HG02840 (cell line): ENCODE results near the gene MAP1LC3B.
"Not testable (repeated sequence)": the region's sequence is repeated elsewhere in the genome, so short reads cannot be mapped to it uniquely, and the experiment has no call there.

Source experiments
- ATAC-seq: cut with Tn5 transposase; IDR thresholded peaks from one replicate; pipeline ENCODE4 v1.9.1; 2021; ENCODE audit warnings: mild to moderate bottlenecking, moderate library complexity, moderate number of reproducible peaks; ENCODE audit not compliant: unreplicated experiment, low FRiP score

The MAP1LC3B gene

GRCh38 chr16:87359121-87359520 is 33.0 kb upstream of the MAP1LC3B start:
- ATAC-seq = no peak

DNA sequence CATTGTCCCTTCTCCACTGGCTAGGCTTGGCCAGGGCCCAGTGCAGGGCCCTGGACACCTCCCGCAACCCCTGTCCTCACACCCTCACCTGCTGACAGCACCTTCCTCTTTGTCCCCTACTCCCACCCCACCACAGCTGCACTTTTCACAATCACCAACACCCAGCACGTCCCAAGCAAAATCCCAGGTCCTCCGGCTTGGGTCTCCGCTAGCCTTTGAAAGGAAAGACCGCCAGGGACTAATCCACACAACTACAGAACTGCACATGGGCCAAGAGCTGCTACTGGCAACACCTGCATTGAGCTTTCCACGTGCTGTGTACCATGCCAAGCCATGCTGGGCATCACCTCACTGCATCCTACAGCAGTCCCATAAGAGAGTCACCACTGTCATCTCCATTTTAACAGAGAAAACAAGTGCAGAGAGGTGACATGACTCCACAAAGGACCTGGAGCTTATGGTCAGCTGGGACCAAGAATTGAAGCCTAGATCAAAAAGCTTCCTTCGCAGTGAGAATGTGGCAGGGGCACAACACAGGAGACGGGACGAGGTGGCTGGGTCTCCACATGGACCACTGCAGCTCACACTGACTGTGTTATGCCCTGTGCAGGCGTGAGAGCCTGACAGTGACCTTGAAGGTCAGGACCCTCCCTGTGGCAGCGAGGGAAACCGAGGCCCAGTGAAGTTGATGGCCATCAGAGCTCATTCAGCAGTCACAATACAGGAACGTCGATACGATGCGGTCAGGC is 31.1 kb upstream of the MAP1LC3B start:
- no peak for ATAC-seq

GRCh38 chr16:87361916-87362619 is 30.1 kb upstream of the MAP1LC3B start:
- no peak for ATAC-seq

DNA sequence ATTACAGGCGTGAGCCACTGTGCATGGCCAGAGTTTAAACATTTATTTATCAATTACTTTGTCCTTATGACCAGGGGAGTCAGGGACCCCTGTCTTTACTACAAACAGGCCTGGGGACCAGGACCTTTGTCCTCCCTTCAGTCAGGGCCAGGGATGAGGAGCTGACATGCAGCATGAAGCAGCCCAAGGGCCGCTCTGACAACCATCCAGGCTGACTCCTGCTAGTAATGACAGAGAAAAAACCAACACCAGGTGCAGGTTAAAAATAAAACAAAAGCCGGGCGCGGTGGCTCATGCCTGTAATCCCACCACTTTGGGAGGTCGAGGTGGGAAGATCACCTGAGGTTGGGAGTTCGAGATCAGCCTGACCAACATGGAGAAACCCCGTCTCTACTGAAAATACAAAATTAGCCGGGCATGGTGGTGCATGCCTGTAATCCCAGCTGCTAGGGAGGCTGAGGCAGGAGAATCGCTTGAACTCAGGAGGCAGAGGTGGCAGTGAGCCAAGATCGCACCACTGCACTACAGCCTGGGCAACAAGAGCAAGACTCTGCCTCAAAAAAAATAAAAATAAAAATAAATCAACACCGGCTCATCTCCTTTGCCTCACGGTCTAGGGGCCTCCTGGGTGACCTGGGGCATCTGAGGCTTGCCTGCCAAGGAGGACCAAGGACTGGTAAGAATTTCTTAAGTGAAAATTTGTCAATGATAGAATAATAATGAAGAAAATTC is 29.1 kb upstream of the MAP1LC3B start:
- not testable (repeated sequence) for ATAC-seq

DNA sequence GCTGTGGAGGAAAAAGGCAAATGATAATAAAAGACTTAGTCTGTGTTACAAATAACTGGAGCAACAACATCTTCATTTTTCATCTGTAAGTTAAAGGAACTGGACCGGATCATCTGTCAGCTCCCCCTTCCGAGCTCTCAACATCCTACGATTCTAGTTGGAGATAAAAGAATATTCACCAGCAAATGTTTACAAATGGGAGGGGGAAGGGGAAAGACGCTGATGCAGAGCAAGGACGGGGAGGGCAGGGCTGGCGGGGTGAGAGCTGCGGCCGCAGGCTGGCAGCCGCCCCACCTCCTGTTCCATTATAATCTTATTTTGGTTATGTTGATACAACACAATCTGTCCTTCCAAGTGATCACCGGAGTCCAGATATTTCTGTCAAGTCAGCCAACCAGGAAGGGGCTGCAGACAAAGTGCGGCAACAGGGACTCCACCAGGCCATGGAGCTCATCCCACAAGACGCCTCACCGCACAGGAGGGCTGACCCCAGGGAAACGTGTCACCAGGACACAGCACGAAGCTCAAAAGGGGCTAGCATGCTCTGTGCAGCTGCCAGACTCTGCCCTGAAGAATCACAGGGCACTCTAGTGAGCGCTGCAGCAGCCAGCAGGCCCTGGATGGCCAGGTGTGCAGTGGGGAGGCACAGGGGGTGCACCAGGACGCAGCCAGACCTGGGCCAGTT is 28.2 kb upstream of the MAP1LC3B start:
- ATAC-seq = no peak

DNA sequence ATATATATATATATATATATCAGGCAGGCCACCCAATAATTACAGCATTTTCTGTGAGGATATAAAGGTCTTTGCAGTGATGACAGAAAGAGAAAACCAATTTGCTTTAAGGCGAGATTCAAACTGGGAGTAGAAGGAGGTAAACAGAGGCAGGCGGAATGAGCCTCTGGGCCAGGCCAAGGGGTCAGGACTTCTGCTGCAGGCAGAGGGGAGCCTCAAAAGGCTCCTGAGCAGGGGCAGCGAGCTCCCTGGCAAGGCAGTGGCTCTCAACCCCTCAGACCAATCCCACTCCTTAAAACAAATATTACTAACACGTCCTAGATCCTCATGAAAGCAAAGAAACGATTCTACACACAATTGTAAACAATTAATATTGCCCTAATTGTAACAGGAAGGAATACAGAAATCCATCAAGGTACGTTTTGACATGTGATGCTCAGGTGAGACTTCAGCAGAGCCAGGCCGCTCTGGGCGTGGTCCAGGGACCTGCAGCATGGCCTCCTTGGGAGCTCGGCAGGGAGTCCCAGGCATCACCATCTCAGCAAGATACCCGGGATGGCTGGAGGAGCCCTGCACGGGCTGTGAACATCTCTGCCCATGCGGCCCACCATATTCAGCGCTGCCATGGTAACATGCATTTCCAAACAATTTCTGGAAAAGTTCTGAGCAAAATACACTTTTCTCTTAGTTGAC is 27.0 kb upstream of the MAP1LC3B start:
- no peak for ATAC-seq

DNA sequence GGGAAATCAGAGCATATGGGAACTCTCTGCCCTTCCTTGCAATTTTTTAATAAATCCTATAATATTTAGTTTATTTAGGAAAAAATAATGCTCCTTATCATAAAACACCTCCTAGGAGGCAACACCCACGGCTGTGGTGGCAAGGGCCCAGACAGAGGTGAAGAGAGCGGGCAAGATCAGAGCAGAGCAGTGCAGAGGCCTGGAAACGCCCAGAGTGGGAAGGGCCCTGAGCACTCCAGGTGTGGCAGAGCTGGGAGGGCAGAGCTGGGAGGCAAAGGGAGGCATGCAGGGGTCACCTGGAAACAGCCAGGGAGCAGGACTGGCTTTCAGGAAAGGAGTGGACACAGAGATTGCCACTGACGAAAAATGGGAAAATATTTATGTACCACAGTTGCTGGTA is 25.8 kb upstream of the MAP1LC3B start:
- no peak for ATAC-seq

GRCh38 chr16:87366930-87367329 is 25.2 kb upstream of the MAP1LC3B start:
- no peak for ATAC-seq

- no peak for ATAC-seq
Observed at GRCh38 chr16:87367529-87367928, 24.6 kb upstream of the MAP1LC3B start.

- ATAC-seq = no peak
Observed at GRCh38 chr16:87368029-87368770, 23.9 kb upstream of the MAP1LC3B start.

- ATAC-seq = no peak
Observed at GRCh38 chr16:87369117-87369765, 22.9 kb upstream of the MAP1LC3B start.

- ATAC-seq = no peak
Observed at GRCh38 chr16:87369796-87370719, 22.1 kb upstream of the MAP1LC3B start.

DNA sequence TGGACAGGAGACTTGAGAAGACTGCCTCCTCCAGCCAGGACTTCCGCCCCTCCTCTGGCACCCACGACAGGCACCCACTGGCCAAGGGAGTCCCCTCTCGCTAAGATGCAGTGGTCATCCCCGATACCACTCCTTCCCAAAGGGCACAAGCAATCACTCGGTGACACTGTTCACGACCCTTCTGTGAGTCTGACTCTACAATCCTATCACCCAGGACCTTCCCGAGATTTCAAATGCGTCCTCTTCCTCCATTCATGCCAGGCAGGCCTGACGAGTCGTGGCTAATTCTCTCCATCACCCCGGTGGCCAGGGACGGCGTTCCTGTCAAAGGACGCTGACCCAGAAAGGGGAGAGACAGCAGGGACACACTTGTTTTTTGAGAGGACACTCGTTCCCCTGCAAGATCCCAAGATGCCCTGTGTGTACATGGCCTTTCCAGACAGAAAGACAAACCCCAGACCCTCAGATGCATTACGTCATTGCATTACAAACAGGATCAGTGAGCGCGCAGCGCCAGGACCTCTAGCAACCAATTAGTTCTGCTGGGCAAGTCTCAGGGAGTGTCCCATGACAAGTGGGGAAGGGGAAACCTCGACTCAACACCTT is 20.8 kb upstream of the MAP1LC3B start:
- no peak for ATAC-seq

DNA sequence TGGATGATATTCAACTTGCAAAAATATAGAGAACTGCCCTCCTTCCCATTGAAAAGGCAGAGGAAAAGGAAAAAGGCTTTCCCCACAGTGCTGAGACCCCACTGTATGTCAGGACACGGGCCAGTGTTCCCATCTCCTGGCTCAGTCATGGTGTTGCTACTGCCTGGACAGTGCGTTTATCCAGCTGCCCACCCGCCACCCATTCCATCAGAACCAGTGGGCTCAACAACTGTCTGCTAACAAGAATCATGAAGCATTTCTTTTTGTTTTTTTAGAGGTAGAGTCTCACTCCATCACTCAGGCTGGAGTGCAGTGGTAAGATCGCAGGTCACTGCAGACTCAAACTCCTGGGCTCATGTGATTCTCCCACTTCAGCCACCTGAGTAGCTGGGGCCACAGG is 19.8 kb upstream of the MAP1LC3B start:
- ATAC-seq = no peak

- no peak for ATAC-seq
Observed at GRCh38 chr16:87374313-87374712, 17.8 kb upstream of the MAP1LC3B start.

DNA sequence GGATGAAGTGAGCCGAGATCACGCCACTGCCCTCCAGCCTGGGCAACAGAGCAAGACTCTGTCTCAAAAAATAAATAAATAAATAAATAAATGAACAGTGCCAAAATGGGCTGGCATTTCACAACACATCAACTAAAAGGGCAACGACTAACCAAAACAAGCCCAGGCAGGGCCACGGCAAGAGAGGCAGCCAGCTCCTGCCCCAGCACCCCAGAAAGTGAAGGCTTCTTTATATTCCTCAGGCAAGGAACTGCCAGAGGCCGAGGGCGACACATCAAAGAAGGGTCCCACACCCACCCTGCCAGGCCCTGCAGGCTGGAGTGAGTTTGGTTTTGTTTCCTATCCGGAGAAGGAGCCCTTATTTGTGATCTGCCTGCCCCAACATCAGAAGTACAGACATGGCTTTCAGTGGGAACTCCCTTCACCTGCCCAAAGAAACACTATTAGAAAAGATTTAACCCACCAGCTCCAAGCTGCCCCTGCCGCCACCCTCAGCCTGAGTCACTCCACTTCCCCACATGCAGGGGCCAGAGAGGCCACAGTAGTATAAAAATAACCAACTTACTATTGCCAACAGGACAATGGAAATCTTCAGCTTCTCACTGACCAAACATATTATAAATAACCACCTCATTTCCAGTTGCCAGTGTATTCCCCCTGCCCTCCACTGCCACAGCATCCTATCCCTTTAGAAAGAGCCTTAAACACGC is 16.6 kb upstream of the MAP1LC3B start:
- no peak for ATAC-seq

DNA sequence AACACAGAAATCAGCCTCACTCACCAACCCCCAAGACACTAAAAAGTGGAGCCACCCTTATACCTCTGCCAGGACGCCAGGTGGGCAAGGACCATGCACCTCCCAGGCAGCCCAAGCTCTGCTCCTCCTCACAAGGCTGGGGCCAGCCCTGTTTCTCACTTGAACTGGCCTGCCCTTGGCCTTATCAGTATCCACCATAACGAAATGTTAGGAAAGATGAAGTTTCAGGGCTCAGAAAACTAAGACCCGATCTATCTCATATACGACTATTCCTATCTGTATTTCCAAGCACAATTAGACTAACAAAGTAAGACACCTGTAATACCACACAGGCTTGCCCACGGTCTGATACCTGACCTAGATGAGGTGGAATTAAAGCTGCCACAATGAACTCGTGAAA is 15.5 kb upstream of the MAP1LC3B start:
- no peak for ATAC-seq
